ENCODE results near the gene PCDHA4. TPM values are rescaled to one million over a fixed set of nuclear protein-coding genes. Genes with fewer than 3 reads are reported as not detected.
"Not testable (repeated sequence)": the region's sequence is repeated elsewhere in the genome, so short reads cannot be mapped to it uniquely, and the experiment has no call there.

The PCDHA4 gene
- total RNA-seq, 1 donor from 2014 or later = 1.9 TPM

DNA sequence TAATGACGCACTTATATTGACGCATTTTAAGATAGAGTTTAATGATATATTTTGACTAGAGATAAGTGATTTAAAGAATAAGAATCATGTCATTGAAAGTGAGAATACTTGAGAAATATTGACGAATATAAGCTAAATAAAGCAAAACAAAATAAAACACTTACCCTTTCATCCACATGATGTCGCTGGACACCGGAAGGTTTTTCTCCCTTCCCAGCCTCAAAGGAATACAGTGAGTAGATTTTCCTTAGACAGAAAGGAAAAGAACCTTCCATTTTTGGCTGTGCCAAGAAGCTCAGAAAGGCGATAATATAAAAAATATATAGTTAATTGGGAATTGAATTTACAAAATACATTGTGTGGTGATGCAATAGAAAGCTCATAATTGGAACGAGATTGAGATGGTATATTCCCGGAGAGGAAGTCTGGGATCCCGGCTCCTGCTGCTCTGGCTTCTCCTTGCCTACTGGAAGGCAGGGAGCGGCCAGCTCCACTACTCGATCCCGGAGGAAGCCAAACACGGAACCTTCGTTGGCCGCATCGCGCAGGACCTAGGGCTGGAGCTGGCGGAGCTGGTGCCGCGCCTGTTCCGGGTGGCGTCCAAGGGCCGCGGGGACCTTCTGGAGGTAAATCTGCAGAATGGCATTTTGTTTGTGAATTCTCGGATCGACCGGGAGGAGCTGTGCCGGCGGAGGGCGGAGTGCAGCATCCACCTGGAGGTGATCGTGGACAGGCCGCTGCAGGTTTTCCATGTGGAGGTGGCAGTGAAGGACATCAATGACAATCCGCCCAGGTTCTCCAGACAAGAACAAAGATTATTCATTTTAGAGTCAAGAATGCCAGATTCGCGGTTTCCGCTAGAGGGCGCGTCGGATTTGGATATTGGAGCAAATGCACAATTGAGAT, 14.8 kb downstream of the PCDHA4 start, which contains the start of gene PCDHA5:
Gene PCDHA5 (plus strand): TSS at position 239 of the 906 bp plus-strand sequence.
- no peak for DNase-seq (ENCODE audit: low spot score)

DNA sequence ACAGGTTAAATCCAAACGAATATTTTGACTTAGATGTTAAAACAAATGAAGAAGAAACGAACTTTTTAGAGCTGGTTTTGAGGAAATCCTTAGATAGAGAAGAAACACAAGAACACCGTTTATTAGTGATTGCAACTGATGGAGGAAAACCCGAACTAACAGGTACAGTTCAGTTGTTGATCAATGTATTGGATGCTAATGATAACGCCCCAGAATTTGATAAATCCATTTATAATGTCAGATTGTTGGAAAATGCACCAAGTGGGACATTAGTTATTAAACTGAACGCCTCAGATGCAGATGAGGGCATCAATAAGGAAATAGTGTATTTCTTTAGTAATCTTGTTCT, 15.4 kb downstream of the PCDHA4 start:
- peak; percentile 1 for DNase-seq (ENCODE audit: low spot score)

DNA sequence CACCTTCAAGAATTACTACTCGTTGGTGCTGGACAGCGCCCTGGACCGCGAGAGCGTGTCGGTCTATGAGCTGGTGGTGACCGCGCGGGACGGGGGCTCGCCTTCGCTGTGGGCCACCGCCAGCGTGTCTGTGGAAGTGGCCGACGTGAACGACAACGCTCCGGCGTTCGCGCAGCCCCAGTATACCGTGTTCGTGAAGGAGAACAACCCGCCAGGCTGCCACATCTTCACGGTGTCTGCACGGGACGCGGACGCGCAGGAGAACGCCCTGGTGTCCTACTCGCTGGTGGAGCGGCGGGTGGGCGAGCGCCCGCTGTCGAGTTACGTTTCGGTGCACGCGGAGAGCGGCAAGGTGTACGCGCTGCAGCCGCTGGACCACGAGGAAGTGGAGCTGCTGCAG, 16.1 kb downstream of the PCDHA4 start:
- DNase-seq (ENCODE audit: low spot score) = not testable (repeated sequence)

DNA sequence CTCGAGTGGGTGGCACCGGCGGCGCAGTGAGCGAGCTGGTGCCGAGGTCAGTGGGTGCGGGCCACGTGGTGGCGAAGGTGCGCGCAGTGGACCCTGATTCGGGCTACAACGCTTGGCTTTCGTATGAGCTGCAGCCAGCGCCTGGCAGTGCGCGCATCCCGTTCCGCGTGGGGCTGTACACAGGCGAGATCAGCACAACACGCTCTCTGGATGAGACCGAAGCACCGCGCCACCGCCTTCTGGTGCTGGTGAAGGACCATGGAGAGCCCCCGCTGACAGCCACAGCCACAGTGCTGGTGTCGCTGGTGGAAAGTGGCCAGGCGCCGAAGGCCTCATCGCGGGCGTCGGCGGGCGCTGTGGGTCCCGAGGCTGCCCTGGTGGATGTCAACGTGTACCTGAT, 16.6 kb downstream of the PCDHA4 start:
- no peak for DNase-seq (ENCODE audit: low spot score)

DNA sequence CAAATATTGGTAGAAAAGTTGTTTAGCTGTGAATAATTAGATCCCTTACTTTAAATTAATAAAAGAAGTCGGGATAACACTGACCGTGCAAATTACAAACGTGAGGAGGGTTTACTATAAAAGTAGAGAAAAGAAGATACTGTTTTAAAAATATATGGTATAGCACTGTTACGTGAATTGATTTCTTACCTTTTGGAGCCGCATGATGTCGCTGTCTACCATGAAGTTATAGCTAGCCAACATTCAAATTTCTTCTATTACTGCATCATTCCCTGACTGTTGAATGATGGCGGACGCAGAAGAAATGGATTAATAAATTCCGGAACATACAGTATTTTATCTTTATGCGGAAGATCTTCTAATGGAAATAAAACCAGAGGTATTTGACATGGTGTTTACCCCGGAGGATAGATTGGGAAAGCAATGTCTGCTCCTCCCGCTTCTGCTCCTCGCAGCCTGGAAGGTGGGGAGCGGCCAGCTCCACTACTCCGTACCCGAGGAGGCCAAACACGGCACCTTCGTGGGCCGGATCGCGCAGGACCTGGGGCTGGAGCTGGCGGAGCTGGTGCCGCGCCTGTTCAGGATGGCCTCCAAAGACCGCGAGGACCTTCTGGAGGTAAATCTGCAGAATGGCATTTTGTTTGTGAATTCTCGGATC, 21.0 kb downstream of the PCDHA4 start, which contains the start of gene PCDHA6:
Gene PCDHA6 (plus strand): TSS at position 257 of the 658 bp plus-strand sequence. CDS start 132 bp downstream, at position 389.
- no peak for DNase-seq (ENCODE audit: low spot score)

DNA sequence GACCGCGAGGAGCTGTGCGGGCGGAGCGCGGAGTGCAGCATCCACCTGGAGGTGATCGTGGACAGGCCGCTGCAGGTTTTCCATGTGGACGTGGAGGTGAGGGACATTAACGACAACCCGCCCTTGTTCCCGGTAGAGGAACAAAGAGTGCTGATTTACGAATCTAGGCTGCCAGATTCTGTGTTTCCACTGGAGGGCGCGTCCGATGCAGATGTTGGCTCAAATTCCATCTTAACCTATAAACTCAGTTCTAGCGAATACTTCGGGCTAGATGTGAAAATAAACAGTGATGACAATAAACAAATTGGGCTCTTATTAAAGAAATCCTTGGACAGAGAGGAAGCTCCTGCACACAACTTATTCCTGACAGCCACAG, 21.5 kb downstream of the PCDHA4 start:
- DNase-seq (ENCODE audit: low spot score) = no peak

DNA sequence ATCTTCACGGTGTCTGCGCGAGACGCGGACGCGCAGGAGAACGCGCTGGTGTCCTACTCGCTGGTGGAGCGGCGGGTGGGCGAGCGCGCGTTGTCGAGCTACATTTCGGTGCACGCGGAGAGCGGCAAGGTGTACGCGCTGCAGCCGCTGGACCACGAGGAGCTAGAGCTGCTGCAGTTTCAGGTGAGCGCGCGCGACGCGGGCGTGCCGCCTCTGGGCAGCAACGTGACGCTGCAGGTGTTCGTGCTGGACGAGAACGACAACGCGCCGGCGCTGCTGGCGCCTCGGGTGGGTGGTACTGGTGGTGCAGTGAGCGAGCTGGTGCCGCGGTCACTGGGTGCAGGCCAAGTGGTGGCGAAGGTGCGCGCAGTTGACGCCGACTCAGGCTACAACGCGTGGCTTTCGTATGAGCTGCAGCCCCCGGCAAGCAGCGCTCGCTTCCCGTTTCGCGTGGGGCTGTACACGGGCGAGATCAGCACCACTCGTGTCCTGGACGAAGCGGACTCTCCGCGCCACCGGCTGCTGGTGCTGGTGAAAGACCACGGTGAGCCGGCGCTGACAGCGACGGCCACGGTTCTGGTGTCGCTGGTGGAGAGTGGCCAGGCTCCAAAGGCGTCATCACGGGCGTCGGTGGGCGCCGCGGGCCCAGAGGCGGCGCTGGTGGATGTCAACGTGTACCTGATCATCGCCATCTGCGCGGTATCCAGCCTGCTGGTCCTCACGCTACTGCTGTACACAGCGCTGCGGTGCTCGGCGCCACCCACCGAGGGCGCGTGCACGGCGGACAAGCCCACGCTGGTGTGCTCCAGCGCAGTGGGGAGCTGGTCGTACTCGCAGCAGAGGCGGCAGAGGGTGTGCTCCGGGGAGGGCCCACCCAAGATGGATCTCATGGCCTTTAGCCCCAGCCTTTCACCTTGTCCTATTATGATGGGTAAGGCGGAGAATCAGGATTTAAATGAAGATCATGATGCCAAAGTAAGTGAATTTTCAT, 22.9 kb downstream of the PCDHA4 start:
- DNase-seq (ENCODE audit: low spot score) = not testable (repeated sequence)

DNA sequence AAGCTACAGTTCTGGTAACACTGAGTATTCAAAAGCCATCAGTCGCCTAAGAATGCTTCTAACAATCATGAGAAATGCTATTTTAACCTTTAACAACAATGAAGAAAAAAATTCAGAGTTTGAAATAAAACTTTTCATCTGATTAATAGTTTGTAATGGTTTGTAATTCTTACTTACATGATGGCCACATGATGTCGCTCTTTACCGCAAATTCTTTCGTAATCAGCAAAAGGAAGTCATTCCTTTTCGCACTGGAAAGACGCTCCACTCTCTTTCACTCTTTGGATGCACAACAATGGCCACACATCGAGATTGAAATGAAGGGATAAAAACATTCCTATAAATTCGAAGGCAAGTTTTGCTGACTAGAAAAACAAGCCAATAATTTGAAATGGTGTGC, 27.1 kb downstream of the PCDHA4 start, which contains the start of gene PCDHA7:
Gene PCDHA7 (plus strand): TSS at position 277 of the 400 bp plus-strand sequence. CDS start 115 bp downstream, at position 392.
- DNase-seq (ENCODE audit: low spot score) = no peak

DNA sequence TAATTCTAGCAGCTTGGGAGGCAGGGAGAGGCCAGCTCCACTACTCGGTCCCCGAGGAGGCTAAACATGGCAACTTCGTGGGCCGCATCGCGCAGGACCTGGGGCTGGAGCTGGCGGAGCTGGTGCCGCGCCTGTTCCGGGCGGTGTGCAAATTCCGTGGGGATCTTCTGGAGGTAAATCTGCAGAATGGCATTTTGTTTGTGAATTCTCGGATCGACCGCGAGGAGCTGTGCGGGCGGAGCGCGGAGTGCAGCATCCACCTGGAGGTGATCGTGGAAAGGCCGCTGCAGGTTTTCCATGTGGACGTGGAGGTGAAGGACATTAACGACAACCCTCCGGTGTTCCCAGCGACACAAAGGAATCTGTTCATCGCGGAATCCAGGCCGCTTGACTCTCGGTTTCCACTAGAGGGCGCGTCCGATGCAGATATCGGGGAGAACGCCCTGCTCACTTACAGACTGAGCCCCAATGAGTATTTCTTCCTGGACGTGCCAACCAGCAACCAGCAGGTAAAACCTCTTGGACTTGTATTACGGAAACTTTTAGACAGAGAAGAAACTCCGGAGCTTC, 27.7 kb downstream of the PCDHA4 start:
- not testable (repeated sequence) for DNase-seq (ENCODE audit: low spot score)

DNA sequence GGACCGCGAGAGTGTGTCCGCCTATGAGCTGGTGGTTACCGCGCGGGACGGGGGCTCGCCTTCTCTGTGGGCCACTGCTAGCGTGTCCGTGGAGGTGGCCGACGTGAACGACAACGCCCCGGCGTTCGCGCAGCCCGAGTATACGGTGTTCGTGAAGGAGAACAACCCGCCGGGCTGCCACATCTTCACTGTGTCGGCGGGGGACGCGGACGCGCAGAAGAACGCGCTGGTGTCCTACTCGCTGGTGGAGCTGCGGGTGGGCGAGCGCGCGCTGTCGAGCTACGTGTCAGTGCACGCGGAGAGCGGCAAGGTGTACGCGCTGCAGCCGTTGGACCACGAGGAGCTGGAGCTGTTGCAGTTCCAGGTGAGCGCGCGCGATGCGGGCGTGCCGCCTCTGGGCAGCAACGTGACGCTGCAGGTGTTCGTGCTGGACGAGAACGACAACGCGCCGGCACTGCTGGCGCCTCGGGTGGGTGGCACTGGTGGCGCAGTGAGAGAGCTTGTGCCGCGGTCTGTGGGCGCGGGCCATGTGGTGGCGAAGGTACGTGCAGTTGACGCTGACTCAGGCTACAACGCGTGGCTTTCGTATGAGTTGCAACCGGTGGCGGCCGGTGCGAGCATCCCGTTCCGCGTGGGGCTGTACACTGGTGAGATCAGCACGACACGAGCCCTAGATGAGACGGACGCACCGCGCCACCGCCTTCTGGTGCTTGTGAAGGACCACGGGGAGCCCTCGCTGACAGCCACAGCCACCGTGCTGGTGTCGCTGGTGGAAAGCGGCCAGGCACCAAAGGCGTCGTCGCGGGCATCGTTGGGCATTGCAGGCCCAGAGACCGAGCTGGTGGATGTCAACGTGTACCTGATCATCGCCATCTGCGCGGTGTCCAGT, 29.0 kb downstream of the PCDHA4 start:
- DNase-seq (ENCODE audit: low spot score) = no peak

DNA sequence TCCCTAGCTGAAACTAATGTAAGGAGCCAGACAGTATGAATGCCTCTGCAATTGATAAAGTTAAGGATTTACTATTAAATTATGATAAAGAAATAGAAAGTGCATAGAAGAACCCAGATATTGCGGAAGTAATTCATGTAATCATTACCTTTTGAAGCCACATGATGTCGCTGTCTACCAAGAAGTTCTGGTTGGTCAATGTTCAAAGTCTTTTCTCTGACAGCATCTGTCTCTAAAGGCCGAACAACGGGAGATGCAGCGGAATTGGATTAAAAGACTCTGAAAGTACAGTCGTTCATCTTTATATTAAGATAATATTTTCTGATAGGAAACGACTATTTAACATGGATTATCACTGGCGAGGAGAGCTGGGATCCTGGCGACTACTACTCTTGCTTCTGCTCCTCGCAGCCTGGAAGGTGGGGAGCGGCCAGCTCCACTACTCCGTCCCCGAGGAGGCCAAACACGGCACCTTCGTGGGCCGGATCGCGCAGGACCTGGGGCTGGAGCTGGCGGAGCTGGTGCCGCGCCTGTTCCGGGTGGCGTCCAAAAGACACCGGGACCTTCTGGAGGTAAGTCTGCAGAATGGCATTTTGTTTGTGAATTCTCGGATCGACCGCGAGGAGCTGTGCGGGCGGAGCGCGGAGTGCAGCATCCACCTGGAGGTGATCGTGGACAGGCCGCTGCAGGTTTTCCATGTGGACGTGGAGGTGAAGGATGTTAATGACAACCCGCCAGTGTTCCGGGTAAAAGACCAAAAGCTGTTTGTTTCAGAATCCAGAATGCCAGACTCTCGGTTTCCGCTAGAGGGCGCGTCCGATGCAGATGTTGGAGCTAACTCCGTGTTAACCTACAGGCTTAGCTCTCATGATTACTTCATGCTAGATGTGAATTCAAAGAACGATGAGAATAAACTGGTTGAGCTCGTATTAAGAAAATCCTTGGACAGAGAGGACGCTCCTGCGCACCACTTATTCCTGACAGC, 34.4 kb downstream of the PCDHA4 start, which contains the start of gene PCDHA8:
Gene PCDHA8 (plus strand): TSS at position 210 of the 985 bp plus-strand sequence. CDS start 135 bp downstream, at position 345.
- no peak for DNase-seq (ENCODE audit: low spot score)

DNA sequence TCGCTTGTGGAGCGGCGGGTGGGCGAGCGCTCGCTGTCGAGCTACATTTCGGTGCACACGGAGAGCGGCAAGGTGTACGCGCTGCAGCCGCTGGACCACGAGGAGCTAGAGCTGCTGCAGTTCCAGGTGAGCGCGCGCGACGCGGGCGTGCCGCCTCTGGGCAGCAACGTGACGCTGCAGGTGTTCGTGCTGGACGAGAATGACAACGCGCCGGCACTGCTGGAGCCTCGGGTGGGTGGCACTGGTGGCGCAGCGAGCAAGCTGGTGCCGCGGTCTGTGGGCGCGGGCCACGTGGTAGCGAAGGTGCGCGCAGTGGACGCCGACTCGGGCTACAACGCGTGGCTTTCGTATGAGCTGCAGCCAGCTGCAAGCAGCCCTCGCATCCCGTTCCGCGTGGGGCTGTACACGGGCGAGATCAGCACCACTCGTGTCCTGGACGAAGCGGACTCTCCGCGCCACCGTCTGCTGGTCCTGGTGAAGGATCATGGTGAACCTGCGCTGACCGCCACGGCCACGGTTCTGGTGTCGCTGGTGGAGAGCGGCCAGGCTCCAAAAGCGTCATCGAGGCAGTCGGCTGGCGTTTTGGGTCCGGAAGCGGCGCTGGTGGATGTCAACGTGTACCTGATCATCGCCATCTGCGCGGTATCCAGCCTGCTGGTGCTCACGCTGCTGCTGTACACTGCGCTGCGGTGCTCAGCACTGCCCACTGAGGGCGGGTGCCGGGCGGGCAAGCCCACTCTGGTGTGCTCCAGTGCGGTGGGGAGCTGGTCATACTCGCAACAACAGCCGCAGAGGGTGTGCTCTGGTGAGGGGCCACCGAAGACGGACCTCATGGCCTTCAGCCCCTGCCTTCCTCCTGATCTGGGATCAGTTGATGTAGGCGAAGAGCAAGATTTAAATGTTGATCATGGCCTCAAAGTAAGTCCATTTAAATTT, 36.2 kb downstream of the PCDHA4 start:
- no peak for DNase-seq (ENCODE audit: low spot score)

DNA sequence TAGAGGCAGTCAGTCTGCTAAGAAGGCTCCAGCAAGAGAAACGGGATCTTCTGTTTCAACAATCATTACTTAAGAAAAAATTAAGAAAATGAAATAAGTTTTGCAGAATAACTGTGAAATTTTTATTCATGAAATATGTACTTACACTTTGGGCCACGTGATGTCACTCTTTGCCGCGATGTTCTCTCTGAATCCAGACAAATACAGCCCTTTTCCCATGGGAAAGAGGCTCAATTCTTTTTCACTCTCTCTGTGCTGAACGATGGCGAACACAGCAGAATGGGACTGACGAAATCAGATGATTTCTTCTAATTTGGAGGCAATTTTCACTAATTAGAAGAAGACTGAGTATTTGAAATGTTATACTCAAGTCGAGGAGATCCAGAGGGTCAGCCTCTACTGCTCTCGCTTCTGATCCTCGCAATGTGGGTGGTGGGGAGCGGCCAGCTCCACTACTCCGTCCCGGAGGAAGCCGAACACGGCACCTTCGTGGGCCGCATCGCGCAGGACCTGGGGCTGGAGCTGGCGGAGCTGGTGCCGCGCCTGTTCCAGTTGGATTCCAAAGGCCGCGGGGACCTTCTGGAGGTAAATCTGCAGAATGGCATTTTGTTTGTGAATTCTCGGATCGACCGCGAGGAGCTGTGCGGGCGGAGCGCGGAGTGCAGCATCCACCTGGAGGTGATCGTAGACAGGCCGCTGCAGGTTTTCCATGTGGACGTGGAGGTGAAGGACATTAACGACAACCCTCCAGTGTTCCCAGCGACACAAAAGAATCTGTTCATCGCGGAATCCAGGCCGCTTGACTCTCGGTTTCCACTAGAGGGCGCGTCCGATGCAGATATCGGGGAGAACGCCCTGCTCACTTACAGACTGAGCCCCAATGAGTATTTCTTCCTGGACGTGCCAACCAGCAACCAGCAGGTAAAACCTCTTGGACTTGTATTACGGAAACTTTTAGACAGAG, 41.6 kb downstream of the PCDHA4 start, which contains the start of gene PCDHA9:
Gene PCDHA9 (plus strand): TSS at position 244 of the 964 bp plus-strand sequence. CDS start 114 bp downstream, at position 358.
- not testable (repeated sequence) for DNase-seq (ENCODE audit: low spot score)

DNA sequence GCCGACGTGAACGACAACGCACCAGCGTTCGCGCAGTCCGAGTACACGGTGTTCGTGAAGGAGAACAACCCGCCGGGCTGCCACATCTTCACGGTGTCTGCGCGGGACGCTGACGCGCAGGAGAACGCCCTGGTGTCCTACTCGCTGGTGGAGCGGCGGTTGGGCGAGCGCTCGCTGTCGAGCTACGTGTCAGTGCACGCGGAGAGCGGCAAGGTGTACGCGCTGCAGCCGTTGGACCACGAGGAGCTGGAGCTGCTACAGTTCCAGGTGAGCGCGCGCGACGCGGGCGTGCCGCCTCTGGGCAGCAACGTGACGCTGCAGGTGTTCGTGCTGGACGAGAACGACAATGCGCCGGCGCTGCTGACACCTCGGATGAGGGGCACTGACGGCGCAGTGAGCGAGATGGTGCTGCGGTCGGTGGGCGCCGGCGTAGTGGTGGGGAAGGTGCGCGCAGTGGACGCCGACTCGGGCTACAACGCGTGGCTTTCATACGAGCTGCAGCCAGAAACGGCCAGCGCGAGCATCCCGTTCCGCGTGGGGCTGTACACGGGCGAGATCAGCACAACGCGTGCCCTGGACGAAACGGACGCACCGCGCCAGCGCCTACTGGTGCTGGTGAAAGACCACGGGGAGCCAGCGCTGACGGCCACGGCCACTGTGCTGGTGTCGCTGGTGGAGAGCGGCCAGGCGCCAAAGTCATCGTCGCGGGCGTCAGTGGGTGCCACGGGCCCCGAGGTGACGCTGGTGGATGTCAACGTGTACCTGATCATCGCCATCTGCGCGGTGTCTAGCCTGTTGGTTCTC, 43.2 kb downstream of the PCDHA4 start:
- DNase-seq (ENCODE audit: low spot score) = not testable (repeated sequence)

Measured in umbilical cord (tissue), 2 donors.